ENCODE results near the gene INTS6. TPM values are rescaled to one million over a fixed set of nuclear protein-coding genes. Genes with fewer than 3 reads are reported as not detected.

The INTS6 gene
- total RNA-seq, 4 donors from 2014 or later: 42.1 to 53.7 (median 45.4) TPM

GRCh38 chr13:51318015-51318414, 134.8 kb downstream of the INTS6 start:
- no peak for DNase-seq
- intact Hi-C loops (cut with DNase I): no loop called here
- 96 to 100% methylated on average over 2 of the region's 2 CpGs for WGBS, 2 donors
- peaks cover 0 to 4% of the 10 kb centered on the region in 2 donors for H3K4me1 ChIP-seq
- no peaks in the 10 kb centered on the region for H3K36me3 ChIP-seq
- no peak overlapping the region for H3K27ac ChIP-seq
- TF ChIP-seq POLR2A (IDR thresholded peaks at IDR 0.05) (no peak), CTCF (IDR thresholded peaks at IDR 0.05) (no peak)
- H3K27me3 ChIP-seq: no peaks in the 10 kb centered on the region
- no peaks in the 10 kb centered on the region for H3K9me3 ChIP-seq
- H3K4me3 ChIP-seq (replicated peaks in 1 of 3): no peak overlapping the region

DNA sequence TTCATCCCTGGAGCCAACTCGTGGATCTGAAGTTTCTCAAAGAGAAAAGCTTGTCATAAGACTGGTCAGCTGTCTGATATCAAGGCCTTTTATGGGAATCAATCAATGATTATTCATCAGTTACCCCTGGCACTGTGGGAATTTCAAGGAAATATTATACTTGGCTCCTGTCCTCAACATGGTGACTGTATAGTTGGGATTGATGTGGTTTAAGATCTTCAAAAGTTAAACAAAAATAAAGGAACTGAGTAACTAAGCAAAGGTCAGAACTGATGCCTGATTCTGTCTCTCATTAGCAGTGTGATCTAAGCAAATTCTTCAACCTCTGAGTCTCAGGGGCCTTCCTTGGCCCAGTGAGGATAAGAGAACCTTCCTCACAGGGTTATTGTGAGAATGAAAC, 135.6 kb downstream of the INTS6 start:
- H3K4me3 ChIP-seq (replicated peaks in 1 of 3): no peak overlapping the region
- no peaks in the 10 kb centered on the region for H3K9me3 ChIP-seq
- no peak overlapping the region for H3K27ac ChIP-seq
- TF ChIP-seq CTCF (IDR thresholded peaks at IDR 0.05) (no peak), POLR2A (IDR thresholded peaks at IDR 0.05) (no peak)
- H3K4me1 ChIP-seq: peaks cover 0 to 4% of the 10 kb centered on the region in 2 donors
- no peaks in the 10 kb centered on the region for H3K36me3 ChIP-seq
- H3K27me3 ChIP-seq: no peaks in the 10 kb centered on the region
- WGBS, 2 donors: 95% methylated on average over 1 of the region's 1 CpG
- intact Hi-C loops (cut with DNase I): no loop called here
- no peak for DNase-seq

DNA sequence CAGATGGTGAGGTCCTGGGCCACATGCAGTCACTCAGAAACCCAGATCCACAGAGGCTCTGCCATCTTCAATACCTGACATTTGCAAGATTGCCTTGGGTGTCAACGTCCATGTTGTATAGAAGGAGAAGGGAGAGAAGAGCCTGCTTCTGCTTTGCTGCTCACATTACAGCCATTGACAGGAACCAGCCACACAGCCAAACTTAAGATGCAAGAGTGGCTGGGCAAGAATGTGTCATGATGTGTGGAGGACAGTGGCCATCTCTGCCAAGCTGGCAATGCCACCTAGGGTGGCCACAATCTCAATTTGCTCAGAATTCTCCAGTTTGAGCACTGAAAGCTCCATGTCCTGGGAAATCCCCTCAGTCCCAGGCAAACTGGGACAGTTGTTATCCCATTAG, 139.2 kb downstream of the INTS6 start:
- no peaks in the 10 kb centered on the region for H3K27me3 ChIP-seq
- no peak overlapping the region for H3K4me3 ChIP-seq (replicated peaks in 1 of 3)
- TF ChIP-seq POLR2A (IDR thresholded peaks at IDR 0.05) (no peak), CTCF (IDR thresholded peaks at IDR 0.05) (no peak)
- H3K27ac ChIP-seq: no peak overlapping the region
- no peak for DNase-seq
- WGBS, 2 donors: 91 to 94% methylated on average over 1 of the region's 1 CpG
- peaks cover 0 to 4% of the 10 kb centered on the region in 2 donors for H3K4me1 ChIP-seq
- intact Hi-C loops (cut with DNase I): no loop called here
- no peaks in the 10 kb centered on the region for H3K36me3 ChIP-seq
- no peaks in the 10 kb centered on the region for H3K9me3 ChIP-seq

- Histone ChIP-seq H3K4me3 (replicated peaks in 1 of 3) (no peak overlapping the region), H3K9me3 (no peaks in the 10 kb centered on the region), H3K36me3 (no peaks in the 10 kb centered on the region), H3K4me1 (peaks cover 0 to 4% of the 10 kb centered on the region in 2 donors), H3K27me3 (no peaks in the 10 kb centered on the region), H3K27ac (no peak overlapping the region)
- DNase-seq: no peak
- TF ChIP-seq CTCF (IDR thresholded peaks at IDR 0.05): no peak
- TF ChIP-seq POLR2A (IDR thresholded peaks at IDR 0.05): no peak
- WGBS, 2 donors: 90 to 94% methylated on average over 5 of the region's 5 CpGs
- intact Hi-C loops (cut with DNase I): no loop called here
Observed at GRCh38 chr13:51311957-51312520, 140.8 kb downstream of the INTS6 start.

Small RNA genes lying within 50 kb of the gene (microRNA-seq; reads per million reads assigned to microRNA genes)
- gene MIR5693: not detected

Small RNA genes lying within 50 kb of the gene (small RNA-seq; reads per million reads assigned to genes)
- gene MIR5693: not detected
- gene RN7SL320P: not detected
- gene SNRPGP11: not detected

Other genes starting within 250 kb of the INTS6 start
- 10 to 100 TPM in 1 of 4 donors, 1 to 10 TPM in 3; 9.1 to 11.4 (median 9.4) TPM for gene FAM124A, start 230.6 kb downstream of the INTS6 start, total RNA-seq
- gene SERPINE3, start 113.3 kb downstream of the INTS6 start, total RNA-seq: not detected
- gene WDFY2, start 131.4 kb upstream of the INTS6 start, total RNA-seq: 10 to 100 TPM; 15.8 to 23.9 (median 20.9) TPM